Right lobe of liver (tissue), 6 donors: ENCODE measurements around the gene PDE1C. TPM values are rescaled to one million over a fixed set of nuclear protein-coding genes. Genes with fewer than 3 reads are reported as not detected.

Source experiments
- ATAC-seq, 4 donors: fragments of 200-7000 bp; cut with Tn5 transposase; one replicate each; pipeline ENCODE4 v1.9.1; 2020; ENCODE audit warnings: mild to moderate bottlenecking in 4 of 4, moderate library complexity in 4 of 4
- DNase-seq, 3 donors: peaks; one replicate each; pipeline ENCODE4 v3.0.0-alpha.2; 2020
- H3K27ac ChIP-seq, 3 donors: fragments of 200-600 bp; one replicate each; pipeline ENCODE4 v1.8.0; 2022
- H3K27me3 ChIP-seq, 2 donors: fragments of 200-600 bp; one replicate each; pipeline ENCODE4 v1.8.0; 2022
- H3K36me3 ChIP-seq, 4 donors: fragments of 200-600 bp; sonication (generic) in 1 of 4; one replicate each; pipeline versions ENCODE4 v1.5.1 to v1.8.0; 2017 to 2022; ENCODE audit warnings: control low read depth in 1 of 4
- H3K4me1 ChIP-seq, 4 donors: fragments of 200-600 bp; sonication (generic) in 1 of 4; one replicate each; pipeline versions ENCODE4 v1.5.1 to v1.8.0; 2017 to 2022; ENCODE audit warnings: control low read depth in 1 of 4
- H3K4me3 ChIP-seq, 3 donors: fragments of 200-600 bp; one replicate each; pipeline ENCODE4 v1.8.0; 2022
- H3K9me3 ChIP-seq, 4 donors: fragments of 200-600 bp; sonication (generic) in 1 of 4; one replicate each; pipeline versions ENCODE4 v1.5.1 to v1.8.0; 2017 to 2022; ENCODE audit warnings: control low read depth in 1 of 4
- CTCF ChIP-seq, 4 donors: fragments of 200-600 bp in 3 of 4; fragments of 450-650 bp in 1 of 4; IDR thresholded peaks; one replicate each; pipeline versions ENCODE4 v1.5.1 to v1.8.0; 2016 to 2022; ENCODE audit warnings: antibody characterized with exemption in 4 of 4, mild to moderate bottlenecking in 2 of 4
- POLR2A ChIP-seq: fragments of 450-650 bp; IDR thresholded peaks from one replicate; pipeline ENCODE4 v1.6.1; 2017; ENCODE audit warnings: antibody characterized with exemption, mild to moderate bottlenecking
- WGBS: methylation state at CpG from one replicate; pipeline ENCODE4 v1.1.6; 2018; ENCODE audit warnings: low coverage, low lambda C conversion rate; ENCODE audit not compliant: insufficient coverage; ENCODE audit errors: missing lambda C conversion rate; 5-methylcytosine and 5-hydroxymethylcytosine counted together
- intact Hi-C, 2 donors: fragments of 100-400 bp; cut with DNase I; formaldehyde crosslinking; loops; one replicate each; pipeline versions ENCODE4 v1.11.2 to v1.14.1; 2022
- total RNA-seq, 6 experiments: library from RNA; depleted of rRNA in 2 of 6; stranded (reverse); fragments of >200 nt in 2 of 6; fragmentation: NEBNext Ultra II Directional in 3 of 6; extraction: Animal tissue kit (Norgen Biotek cat#: 25700) in 3 of 6; gene quantifications; one replicate each; pipeline versions ENCODE4 v1.1.0 to v1.2.4, GENCODE V29; 2016 to 2023
- donor health status: DM: no; HTN: yes; CAD: no.
- donor health status: DM: no; HTN: no; CAD: no.
- donor health status: DM: no; HTN: no; CAD: no.
- donor health status: DM: no; HTN: yes; CAD: no.
- donor health status: DM: no; HTN: yes; CAD: no.

PDE1C gene
- total RNA-seq, 6 experiments from 2014 or later = 0.02 TPM; not detected in 5

- Histone ChIP-seq H3K27ac (no peak overlapping the region), H3K9me3 (no peaks in the 10 kb centered on the region), H3K36me3 (no peaks in the 10 kb centered on the region), H3K4me3 (no peak overlapping the region), H3K4me1 (no peaks in the 10 kb centered on the region), H3K27me3 (no peaks in the 10 kb centered on the region)
- TF ChIP-seq CTCF (IDR thresholded peaks at IDR 0.05) = no peak
- TF ChIP-seq POLR2A = no peak
- intact Hi-C loops = no loop called here
- ATAC-seq (no peak), DNase-seq (no peak)
- WGBS = 45% methylated on average over 4 of the region's 6 CpGs
Measured at GRCh38 chr7:32025381-32026082, 44.7 kb downstream of the PDE1C start.

- ATAC-seq (no peak), DNase-seq (no peak)
- intact Hi-C loops = no loop called here
- no peaks in the 10 kb centered on the region for H3K27me3 ChIP-seq
- H3K36me3 ChIP-seq = no peaks in the 10 kb centered on the region
- no peak overlapping the region for H3K27ac ChIP-seq
- no peaks in the 10 kb centered on the region for H3K9me3 ChIP-seq
- 67% methylated on average over 6 of the region's 6 CpGs for WGBS
- H3K4me1 ChIP-seq = no peaks in the 10 kb centered on the region
- TF ChIP-seq CTCF (IDR thresholded peaks at IDR 0.05) (no peak), POLR2A (no peak)
- H3K4me3 ChIP-seq = no peak overlapping the region
Measured at GRCh38 chr7:32023376-32023775, 46.8 kb downstream of the PDE1C start.

- Histone ChIP-seq H3K4me1 (no peaks in the 10 kb centered on the region), H3K27ac (no peak overlapping the region), H3K27me3 (no peaks in the 10 kb centered on the region), H3K9me3 (no peaks in the 10 kb centered on the region), H3K4me3 (no peak overlapping the region), H3K36me3 (no peaks in the 10 kb centered on the region)
- TF ChIP-seq CTCF (IDR thresholded peaks at IDR 0.05) = no peak
- TF ChIP-seq POLR2A = no peak
- DNase-seq = no peak
- 46% methylated on average over 4 of the region's 4 CpGs for WGBS
- intact Hi-C loops = no loop called here
- no peak for ATAC-seq
Measured at GRCh38 chr7:32022966-32023365, 47.2 kb downstream of the PDE1C start.

- H3K27ac ChIP-seq = no peak overlapping the region
- DNase-seq (no peak), ATAC-seq (no peak)
- TF ChIP-seq POLR2A = no peak
- no peak for TF ChIP-seq CTCF (IDR thresholded peaks at IDR 0.05)
- 22% methylated on average over 2 of the region's 2 CpGs for WGBS
- no peaks in the 10 kb centered on the region for H3K9me3 ChIP-seq
- H3K27me3 ChIP-seq = no peaks in the 10 kb centered on the region
- intact Hi-C loops = no loop called here
- H3K36me3 ChIP-seq = no peaks in the 10 kb centered on the region
- H3K4me3 ChIP-seq = no peak overlapping the region
- no peaks in the 10 kb centered on the region for H3K4me1 ChIP-seq
Measured at GRCh38 chr7:32020551-32021159, 49.6 kb downstream of the PDE1C start.
